ENCODE results near the gene NUCB1.
"Not testable (repeated sequence)": the region's sequence is repeated elsewhere in the genome, so short reads cannot be mapped to it uniquely, and the experiment has no call there.

NUCB1 gene

GRCh38 chr19:48874303-48875135 lies 25.6 kb upstream of the NUCB1 start:
- no peak for DNase-seq

- not testable (repeated sequence) for DNase-seq
Measured at GRCh38 chr19:48876043-48876981, 23.8 kb upstream of the NUCB1 start.

DNA sequence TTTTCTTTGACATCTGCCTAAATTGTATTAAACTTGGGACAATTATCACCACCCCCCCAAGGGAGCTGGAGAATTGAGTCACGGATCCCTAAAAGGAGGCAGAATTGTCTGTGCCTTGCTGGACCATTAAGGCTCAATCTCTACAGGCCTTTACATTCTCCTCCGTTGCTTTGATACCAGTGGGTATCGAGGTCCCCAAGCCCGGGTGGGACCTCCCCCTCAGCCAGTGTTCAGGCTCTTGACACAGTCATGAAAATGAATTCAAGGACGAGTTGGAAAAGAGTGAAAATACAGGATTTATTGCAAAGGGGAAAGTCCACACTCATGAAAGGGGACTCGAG lies 22.3 kb upstream of the NUCB1 start:
- DNase-seq, result no peak

DNA sequence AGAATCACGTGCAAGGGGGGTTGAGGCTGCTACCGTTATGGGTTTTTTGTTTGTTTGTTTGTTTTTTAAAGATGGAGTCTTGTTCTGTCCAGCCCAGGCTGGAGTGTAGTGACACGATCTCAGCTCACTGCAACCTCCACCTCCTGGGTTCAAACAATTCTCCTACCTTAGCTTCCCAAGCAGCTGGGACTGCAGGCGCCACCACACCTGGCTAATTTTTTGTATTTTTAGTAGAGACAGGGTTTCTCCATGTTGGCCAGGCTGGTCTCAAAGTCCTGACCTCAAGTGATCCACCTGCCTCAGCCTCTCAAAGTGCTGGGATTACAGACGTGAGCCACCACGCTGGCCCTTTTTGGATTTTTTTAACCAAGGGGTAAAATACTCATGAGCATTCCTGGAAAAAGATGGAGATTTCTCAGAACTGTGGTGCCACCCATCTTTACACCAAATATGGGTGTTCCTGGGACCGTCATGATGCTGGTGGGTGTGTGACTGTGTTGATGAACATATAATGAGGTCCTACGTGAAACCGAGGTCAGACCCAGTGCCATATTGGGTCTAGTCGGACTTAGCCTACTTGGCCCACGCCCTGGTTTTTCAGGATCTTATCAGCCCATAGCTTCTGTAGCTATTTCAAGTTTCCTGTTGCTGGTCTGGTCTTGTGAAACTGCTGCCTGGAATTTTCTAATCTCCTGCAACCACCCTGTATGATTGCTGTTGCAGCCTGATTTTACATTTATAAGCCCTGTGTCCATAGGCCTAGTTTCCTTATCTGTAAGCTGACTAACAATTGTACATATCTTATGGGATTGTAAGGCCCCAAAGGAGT lies 21.7 kb upstream of the NUCB1 start:
- DNase-seq, result no peak

- no peak for DNase-seq
Measured at GRCh38 chr19:48879025-48879637, 21.0 kb upstream of the NUCB1 start.

DNA sequence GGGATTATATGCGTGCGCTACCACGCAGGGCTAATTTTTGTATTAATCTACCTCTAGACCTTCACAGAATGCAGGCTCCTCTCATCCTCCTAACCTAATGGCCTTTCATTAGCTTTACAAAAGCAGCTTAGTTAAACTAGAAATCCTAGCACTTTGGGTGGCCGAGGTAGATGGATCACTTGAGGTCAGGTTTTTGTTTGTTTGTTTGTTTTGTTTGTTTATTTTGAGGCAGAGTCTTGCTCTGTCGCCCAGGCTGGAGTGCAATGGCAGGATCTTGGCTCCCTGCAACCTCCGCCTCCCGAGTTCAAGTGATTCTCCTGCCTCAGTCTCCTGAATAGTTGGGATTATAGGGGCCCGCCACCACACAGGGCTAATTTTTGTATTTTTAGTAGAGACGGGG lies 20.4 kb upstream of the NUCB1 start:
- DNase-seq, result not testable (repeated sequence)

DNA sequence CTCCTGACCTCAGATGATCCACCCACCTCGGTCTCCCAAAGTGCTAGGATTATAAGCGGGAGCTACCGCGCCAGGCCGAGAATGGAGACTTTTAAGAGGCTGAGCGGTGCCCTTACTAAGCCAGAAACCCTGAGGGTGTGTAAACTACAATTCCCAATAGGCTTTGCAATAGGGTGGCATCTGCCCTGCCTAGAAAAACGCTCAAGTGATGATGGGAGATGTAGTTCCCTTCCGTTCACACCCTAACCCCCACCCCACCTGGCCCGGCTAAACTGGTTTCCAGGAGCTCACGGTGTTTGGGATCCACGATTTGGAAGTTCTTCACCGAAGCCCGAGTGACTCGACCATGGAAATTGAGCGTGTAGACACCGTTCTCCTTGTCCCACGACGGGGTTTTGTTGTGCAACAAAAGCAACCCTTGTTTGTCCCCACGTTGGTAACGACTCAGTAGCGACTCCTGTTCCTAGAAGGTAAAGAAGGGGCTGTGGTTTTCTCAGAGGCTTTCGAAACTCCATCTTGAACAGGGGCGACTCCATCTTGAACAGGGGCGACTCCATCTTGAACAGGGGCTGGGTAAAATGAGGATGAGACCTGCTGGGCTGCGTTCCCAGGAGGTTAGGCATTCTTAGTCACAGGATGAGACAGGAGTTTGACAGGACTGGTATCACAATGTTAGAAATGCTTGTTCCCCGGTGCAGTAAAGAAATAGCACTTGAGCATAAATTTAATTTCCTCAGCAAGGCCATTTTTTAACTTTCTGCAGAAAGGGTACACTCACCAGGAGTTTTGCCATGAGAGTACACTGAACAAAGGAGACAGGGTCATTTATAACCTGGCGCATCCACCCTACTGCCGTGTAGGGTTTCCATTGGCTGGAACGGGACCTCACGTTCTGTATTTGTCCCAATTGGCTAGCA lies 18.1 kb upstream of the NUCB1 start:
- peak in 1 of 2 donors; percentile 33 for DNase-seq

GRCh38 chr19:48883726-48884125 lies 16.4 kb upstream of the NUCB1 start:
- DNase-seq, result no peak

DNA sequence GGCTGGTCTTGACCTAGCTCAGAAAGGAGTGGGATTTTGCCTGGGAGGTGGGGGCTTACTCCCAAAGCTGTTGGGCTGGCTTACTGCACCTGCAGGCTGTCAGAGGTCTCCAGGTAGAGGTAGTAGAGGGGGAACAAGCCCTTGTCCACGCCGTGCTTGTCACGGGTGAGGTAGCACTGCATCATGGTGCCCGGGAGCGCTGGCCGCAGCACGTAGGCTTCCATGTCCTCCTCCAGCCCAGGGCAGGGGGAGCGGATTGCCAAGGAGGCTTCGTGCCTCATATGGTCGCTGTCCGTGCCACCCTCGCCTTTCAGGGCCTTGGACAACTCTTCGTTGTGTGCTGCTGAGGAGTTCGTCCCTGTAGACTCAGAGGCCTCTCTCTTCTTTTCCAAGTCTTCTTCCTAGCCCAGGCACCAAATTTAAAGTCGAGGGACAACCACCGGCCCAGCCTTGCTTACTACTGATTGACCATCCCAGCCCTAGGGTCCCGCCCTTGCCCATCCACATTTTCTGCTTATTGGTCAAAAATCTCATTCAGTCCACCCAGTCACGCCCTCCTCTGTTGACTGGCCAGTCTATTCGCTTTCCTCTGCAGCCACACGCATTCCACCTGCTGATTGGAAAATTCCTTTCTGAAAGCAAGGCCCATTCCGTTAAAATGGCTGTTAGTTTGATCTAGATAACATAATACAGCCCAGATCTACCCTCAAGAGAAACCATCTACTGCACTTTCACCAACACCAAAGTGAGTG lies 12.1 kb upstream of the NUCB1 start:
- no peak for DNase-seq

DNA sequence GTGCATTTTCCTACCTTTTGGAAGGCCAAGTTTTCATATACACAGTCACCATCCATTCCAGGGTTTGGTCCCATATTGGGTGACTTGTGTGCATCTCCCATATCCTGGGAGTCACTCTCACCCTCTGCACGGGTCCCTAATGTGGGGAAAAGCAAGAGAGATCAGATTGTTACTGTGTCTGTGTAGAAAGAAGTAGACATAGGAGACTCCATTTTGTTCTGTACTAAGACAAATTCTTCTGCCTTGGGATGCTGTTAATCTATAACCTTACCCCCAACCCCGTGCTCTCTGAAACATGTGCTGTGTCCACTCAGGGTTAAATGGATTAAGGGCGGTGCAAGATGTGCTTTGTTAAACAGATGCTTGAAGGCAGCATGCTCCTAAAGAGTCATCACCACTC lies 10.6 kb upstream of the NUCB1 start:
- DNase-seq, result not testable (repeated sequence)

GRCh38 chr19:48890551-48890950 lies 9.6 kb upstream of the NUCB1 start:
- DNase-seq, result no peak

DNA sequence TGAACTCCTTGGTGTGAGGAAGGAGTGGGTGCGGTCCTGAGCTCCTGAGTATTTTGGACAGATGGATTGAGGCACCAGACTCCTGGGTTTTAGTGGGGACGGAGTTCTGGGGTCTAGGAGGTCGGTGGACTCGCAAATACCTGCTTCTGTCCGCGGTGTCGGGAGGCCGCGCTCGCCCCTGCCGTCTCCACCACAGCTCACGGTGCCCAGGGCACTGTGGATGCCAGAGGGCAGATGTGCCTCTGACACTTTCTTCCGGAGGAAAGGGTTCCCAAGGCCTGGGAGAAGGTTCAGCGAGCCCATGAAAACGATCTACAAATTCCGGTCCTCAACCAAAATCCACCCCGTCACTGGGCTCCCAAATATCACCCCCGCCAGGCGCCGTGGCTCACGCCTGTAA lies 4.9 kb upstream of the NUCB1 start:
- DNase-seq, result no peak

DNA sequence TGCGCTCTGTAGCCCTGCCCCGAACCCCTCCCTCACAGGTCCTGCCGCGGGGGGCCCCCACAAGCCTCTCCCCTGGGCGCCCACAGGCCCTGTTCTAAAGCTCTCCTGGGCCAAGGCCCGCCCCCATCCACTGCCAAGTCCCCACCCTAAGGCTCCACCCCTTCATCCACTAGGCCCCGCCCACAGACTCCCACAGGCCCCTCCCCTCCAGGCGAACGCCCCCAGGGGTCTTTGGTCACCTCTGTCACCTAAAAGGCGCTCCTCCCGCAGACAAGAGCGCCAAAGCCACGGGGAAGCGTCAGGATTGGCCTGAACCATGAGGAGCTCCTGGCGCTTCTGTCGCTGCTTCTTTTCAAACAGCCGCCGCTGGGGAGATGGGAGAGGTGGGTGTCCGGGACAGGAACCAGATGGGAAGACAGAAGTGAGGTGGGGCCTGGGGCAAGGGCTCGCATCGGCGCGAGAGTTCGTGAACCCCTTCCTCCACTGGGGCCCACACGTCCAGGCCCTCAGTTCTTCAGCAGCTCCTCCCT lies 3.9 kb upstream of the NUCB1 start:
- DNase-seq, result peak; percentile 5 to 54

DNA sequence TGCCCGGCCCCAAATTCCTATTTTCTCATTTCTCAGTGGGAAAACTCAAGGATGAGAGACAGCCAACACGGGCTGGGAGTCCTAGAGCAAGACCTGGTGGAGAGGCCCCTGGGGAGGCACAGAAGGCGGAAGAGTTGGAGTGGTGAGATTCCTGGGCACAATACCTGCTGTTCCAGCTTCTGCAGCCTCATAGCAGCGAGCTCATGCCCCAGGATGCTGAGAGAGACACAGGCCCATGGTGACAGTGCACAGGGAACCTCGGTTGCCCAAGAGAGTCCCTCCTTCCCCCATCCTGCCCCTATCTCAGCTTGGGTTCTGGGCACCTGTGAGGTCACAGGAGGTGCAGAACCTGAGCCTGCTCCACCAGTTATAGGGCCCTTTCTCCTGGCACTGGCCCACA lies 2.9 kb upstream of the NUCB1 start:
- DNase-seq, result no peak

DNA sequence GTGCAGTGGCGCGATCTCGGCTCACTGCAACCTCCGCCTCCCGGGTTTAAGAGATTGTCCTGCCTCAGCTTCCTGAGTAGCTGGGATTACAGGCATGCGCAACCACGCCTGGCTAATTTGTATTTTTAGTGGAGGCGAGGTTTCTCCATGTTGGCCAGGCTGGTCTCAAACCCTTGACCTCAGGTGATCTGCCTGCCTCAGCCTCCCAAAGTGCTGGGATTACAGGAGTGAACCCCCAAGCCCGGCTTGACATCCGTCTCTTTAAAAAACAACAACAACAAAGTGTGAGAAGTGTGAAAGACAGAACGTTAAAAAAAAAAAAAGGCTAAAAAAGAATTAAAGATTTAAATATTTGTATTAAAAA lies 744 bp upstream of the NUCB1 start:
- not testable (repeated sequence) for DNase-seq

DNA sequence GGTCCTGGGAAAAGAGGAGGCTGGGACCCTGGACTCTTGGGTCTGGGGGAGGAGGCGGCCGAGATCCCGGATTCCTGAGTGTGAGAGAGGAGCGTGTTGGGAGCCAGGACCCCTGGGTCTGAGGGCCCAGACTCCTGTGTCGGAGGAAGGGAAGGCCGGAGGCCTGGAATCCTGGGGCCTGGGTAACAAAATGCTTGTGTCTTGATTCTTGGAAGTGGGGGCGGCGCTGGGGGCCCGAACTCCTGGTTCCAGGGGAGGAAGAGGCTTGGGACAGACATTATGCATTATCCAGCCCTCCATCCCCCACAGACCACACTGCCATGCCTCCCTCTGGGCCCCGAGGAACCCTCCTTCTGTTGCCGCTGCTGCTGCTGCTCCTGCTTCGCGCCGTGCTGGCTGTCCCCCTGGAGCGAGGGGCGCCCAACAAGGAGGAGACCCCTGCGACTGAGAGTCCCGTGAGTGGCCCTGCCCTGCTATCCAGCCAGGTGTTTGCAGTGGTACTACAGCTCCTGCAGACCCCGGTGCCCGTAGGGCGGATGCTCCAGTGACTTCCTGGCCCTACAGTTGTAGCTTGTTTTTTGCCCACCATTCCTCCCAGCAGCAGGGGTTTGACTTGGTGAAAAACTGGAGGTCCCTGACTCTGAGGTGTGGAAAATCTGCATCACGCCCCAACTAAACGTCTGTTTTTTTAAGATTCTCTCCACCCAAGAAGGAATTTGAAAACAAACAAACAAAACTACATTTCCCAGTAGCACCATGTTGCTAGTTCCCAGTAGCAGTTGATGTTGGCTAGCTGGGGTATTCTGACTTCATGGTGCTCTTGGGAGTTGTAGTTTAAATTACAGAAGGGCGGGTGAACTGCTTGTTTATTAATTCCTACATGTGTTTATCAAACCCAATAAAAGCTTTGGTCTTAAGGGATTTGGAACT lies 630 bp downstream of the NUCB1 start:
- DNase-seq, result no peak

GRCh38 chr19:48902291-48902690 lies 2.2 kb downstream of the NUCB1 start:
- DNase-seq, result not testable (repeated sequence)

DNA sequence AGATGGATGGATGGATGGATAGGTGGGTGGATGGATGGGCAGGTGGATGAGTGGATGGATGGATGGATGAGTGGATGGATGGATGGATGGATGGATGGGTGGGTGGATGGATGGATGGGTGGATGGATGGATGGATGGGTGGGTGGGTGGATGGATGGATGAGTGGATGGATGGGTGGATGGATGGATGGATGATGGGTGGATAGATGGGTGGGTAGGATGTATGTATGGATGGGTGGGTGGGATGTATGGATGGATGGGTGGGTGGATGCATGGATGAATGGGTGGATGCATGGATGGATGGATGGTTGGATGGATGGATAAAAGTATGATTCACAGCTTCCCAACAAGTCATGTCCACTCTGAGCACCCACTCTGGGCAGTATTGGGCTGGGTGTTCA lies 3.7 kb downstream of the NUCB1 start:
- not testable (repeated sequence) for DNase-seq

DNA sequence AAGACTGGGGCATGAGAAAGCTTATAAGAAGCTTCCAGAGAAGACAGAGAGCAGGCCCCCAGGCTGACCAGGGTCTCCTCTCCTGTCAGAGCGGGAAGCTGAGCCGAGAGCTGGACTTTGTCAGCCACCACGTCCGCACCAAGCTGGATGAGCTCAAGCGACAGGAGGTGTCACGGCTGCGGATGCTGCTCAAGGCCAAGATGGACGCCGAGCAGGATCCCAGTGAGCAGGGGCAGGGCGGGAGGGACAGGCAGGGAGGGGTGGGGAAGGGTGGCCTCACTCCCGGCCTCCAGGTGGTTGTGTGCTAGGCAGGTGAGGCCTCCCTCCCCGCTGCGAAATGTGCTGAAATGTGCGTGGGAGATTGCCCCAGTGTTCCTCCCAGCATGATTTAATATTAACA lies 5.6 kb downstream of the NUCB1 start:
- no peak for DNase-seq
